Neural progenitor cell (in vitro differentiated cells): ENCODE results near the gene EPHB2. TPM values are rescaled to one million over a fixed set of nuclear protein-coding genes. Genes with fewer than 3 reads are reported as not detected.

Experiments used
- DNase-seq: peaks from one replicate; pipeline ENCODE4 v3.0.0-alpha.2; 2016; ENCODE audit warnings: low spot score
- H2AFZ ChIP-seq: fragments of 200-600 bp; sonication (generic); replicated peaks from 2 replicates; pipeline ENCODE4 v1.6.1; 2016; ENCODE audit warnings: antibody characterized with exemption
- H3F3A ChIP-seq: fragments of 200-600 bp; sonication (generic); 2 replicates; pipeline ENCODE4 v1.6.1; 2016; ENCODE audit warnings: antibody characterized with exemption, low read depth
- H3K27ac ChIP-seq: fragments of 200-600 bp; sonication (generic); 2 replicates; pipeline ENCODE4 v1.5.1; 2016; ENCODE audit warnings: mild to moderate bottlenecking
- H3K27me3 ChIP-seq: fragments of 200-600 bp; sonication (generic); 2 replicates; pipeline ENCODE4 v1.6.1; 2016; ENCODE audit warnings: mild to moderate bottlenecking, moderate library complexity
- H3K36me3 ChIP-seq: fragments of 200-600 bp; sonication (generic); 2 replicates; pipeline ENCODE4 v1.5.1; 2016
- H3K4me1 ChIP-seq: fragments of 200-600 bp; sonication (generic); 2 replicates; pipeline ENCODE4 v1.6.1; 2016; ENCODE audit warnings: mixed run types
- H3K4me2 ChIP-seq: fragments of 200-600 bp; sonication (generic); 2 replicates; pipeline ENCODE4 v1.6.1; 2016
- H3K4me3 ChIP-seq: fragments of 200-600 bp; sonication (generic); 2 replicates; pipeline ENCODE4 v1.5.1; 2016
- H3K79me2 ChIP-seq: fragments of 200-600 bp; sonication (generic); 2 replicates; pipeline ENCODE4 v1.6.1; 2016; ENCODE audit warnings: low read depth
- H3K9ac ChIP-seq: fragments of 200-600 bp; sonication (generic); 2 replicates; pipeline ENCODE4 v1.6.1; 2016
- H3K9me3 ChIP-seq: fragments of 200-600 bp; sonication (generic); 2 replicates; pipeline ENCODE4 v1.5.1; 2016; ENCODE audit warnings: low read depth
- H4K20me1 ChIP-seq: fragments of 200-600 bp; sonication (generic); 2 replicates; pipeline ENCODE4 v1.6.1; 2016; ENCODE audit warnings: low read depth
- H3K27ac Mint-ChIP-seq: 3 replicates; pipeline ENCODE4 v1.8.0; 2021; ENCODE audit warnings: mixed read lengths
- H3K27me3 Mint-ChIP-seq: 2 replicates; pipeline ENCODE4 v1.8.0; 2022; ENCODE audit warnings: low read depth, mild to moderate bottlenecking, inconsistent platforms, moderate library complexity, mixed read lengths; ENCODE audit not compliant: insufficient read depth
- H3K36me3 Mint-ChIP-seq: 3 replicates; pipeline ENCODE4 v1.8.0; 2021; ENCODE audit warnings: mixed read lengths
- H3K4me1 Mint-ChIP-seq: 3 replicates; pipeline ENCODE4 v1.8.0; 2021; ENCODE audit warnings: mixed read lengths
- H3K4me3 Mint-ChIP-seq: 3 replicates; pipeline ENCODE4 v1.8.0; 2021; ENCODE audit warnings: mild to moderate bottlenecking, moderate library complexity, mixed read lengths
- H3K9me3 Mint-ChIP-seq: 3 replicates; pipeline ENCODE4 v1.8.0; 2020; ENCODE audit warnings: mixed read lengths
- EZH2 ChIP-seq: fragments of 200-600 bp; sonication (generic); IDR thresholded peaks from 2 replicates; pipeline ENCODE4 v1.6.1; 2017; ENCODE audit warnings: antibody characterized with exemption, mild to moderate bottlenecking, moderate library complexity
- EZH2phosphoT487 ChIP-seq: fragments of 200-600 bp; sonication (generic); IDR thresholded peaks from 2 replicates; pipeline ENCODE4 v1.6.1; 2017; ENCODE audit warnings: antibody characterized with exemption
- total RNA-seq: library from RNA; depleted of rRNA; stranded (reverse); fragments of >200 nt; gene quantifications from 2 replicates; pipeline ENCODE4 v1.2.3, GENCODE V29; 2015; ENCODE audit warnings: low replicate concordance
- TF ChIP-seq, protein P1 (sequence below): fragments of 200-600 bp; sonication (generic); IDR thresholded peaks from 2 replicates; pipeline ENCODE4 v1.5.1; 2017; ENCODE audit warnings: antibody characterized with exemption, mild to moderate bottlenecking

EPHB2 gene
- total RNA-seq, 1 donor from 2014 or later: 38.3 TPM

DNA sequence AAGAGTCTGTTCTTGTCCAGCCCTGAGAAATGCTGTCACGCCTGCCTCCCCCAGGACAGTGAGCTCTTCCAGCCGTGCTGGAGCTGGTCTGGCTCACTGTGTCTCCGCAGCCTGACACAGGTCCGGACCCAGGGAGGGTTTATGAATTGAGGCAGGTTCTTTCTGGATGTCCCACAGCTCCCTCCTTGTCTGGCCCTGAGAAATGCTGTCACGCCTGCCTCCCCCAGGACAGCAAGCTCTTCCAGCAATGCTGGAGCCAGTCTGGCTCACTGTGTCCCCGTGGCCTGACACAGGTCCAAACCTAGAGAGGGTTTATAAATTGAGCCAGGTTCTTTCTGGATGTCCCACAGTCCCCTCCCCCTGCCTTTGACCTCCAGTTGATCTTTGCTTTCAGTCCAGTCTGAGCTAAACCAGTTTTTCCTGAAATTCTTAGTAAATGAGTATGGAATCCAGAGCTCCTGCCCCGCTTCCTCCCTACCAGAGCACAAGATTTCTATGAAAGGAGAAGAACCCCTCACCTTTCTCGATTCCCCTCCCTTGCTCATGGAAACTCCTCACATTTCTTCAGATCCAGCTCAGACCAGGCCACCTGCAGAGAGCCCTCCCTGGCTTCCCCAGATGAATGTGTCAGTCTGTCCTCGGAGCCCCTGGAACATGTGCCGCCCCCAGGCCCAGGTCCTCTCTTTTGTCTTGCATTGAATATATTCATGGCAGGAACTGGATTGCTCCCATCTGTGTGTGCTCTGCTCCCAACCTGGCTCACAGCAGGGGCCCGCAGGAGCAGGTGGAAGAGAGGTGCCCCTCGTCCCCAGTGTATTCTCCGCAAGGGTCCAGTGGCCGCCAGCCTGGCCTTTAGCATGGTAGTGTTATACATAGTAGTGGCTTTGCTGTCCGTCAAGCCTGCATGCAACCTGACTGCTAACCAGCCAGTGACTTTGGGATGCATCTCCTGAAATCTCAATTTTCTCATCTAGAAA is 116.3 kb downstream of the EPHB2 start:
- no peaks in the 10 kb centered on the region for H3F3A ChIP-seq
- H3K4me3 ChIP-seq: no peak overlapping the region
- peaks cover 32% of the 10 kb centered on the region for H3K4me1 ChIP-seq
- Mint-ChIP-seq H3K27ac (peak overlapping the region; percentile 84), H3K9me3 (no peaks in the 10 kb centered on the region), H3K4me1 (peaks cover 48% of the 10 kb centered on the region), H3K27me3 (peaks cover 7% of the 10 kb centered on the region), H3K36me3 (no peaks in the 10 kb centered on the region), H3K4me3 (peak overlapping the region; percentile 35)
- no peak for DNase-seq
- H3K27ac ChIP-seq: no peak overlapping the region
- H3K27me3 ChIP-seq: no peaks in the 10 kb centered on the region
- H2AFZ ChIP-seq: no peak overlapping the region
- H3K9me3 ChIP-seq: no peaks in the 10 kb centered on the region
- peaks cover 53% of the 10 kb centered on the region for H4K20me1 ChIP-seq
- peak overlapping the region; percentile 21 for H3K9ac ChIP-seq
- H3K36me3 ChIP-seq: no peaks in the 10 kb centered on the region
- no peak for TF ChIP-seq EZH2
- TF ChIP-seq, protein P1, sequence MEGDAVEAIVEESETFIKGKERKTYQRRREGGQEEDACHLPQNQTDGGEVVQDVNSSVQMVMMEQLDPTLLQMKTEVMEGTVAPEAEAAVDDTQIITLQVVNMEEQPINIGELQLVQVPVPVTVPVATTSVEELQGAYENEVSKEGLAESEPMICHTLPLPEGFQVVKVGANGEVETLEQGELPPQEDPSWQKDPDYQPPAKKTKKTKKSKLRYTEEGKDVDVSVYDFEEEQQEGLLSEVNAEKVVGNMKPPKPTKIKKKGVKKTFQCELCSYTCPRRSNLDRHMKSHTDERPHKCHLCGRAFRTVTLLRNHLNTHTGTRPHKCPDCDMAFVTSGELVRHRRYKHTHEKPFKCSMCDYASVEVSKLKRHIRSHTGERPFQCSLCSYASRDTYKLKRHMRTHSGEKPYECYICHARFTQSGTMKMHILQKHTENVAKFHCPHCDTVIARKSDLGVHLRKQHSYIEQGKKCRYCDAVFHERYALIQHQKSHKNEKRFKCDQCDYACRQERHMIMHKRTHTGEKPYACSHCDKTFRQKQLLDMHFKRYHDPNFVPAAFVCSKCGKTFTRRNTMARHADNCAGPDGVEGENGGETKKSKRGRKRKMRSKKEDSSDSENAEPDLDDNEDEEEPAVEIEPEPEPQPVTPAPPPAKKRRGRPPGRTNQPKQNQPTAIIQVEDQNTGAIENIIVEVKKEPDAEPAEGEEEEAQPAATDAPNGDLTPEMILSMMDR: no peak
- no peak for TF ChIP-seq EZH2phosphoT487
- H3K79me2 ChIP-seq: no peaks in the 10 kb centered on the region
- no peak overlapping the region for H3K4me2 ChIP-seq

DNA sequence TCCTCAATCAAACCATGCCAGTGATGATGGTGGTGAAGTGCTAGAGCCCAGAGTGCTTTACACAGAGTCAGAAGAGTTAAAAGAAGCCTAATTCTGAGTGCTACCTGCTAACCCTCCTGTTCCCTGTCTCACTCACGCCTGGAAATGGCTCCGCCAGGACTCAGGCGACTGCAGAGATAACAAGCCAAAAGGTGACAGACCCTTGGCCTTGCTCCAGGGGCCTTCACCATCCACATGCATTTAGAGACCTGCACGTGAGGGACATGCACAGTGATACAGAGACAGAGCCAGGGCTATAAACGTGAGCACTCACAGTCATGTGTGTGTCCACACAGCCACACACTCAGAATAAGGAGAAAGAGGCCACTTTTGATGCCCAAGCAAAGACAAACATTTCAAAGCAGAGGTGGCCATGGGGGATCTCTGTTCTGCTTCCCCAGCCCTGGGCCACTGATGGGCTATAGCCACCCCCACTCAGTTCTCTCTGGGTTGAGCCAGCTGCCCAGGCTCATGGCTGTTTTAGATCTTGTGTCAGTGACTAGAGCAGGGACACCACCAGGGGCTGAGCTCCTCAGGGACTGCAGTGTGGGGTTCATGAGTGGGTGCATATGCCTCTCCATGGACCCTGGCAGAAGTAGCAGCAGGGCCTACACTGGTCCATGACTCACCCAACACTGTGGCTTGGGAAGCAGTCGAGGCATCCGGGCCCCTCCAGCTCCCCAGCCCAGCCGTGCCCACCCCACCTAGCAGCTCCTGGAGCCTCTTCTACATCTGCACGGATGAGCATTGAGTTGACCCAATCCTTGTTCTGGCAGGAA is 117.2 kb downstream of the EPHB2 start:
- no peak overlapping the region for H2AFZ ChIP-seq
- peaks cover 7% of the 10 kb centered on the region for H3K27me3 Mint-ChIP-seq
- H3K4me3 ChIP-seq: no peak overlapping the region
- TF ChIP-seq EZH2 (no peak), EZH2phosphoT487 (no peak)
- TF ChIP-seq, protein P1: no peak
- H3K4me1 Mint-ChIP-seq: peaks cover 48% of the 10 kb centered on the region
- no peak overlapping the region for H3K27ac ChIP-seq
- H3K4me3 Mint-ChIP-seq: no peak overlapping the region
- peaks cover 53% of the 10 kb centered on the region for H4K20me1 ChIP-seq
- no peak overlapping the region for H3K9ac ChIP-seq
- peaks cover 32% of the 10 kb centered on the region for H3K4me1 ChIP-seq
- no peaks in the 10 kb centered on the region for H3K9me3 Mint-ChIP-seq
- DNase-seq: no peak
- H3K27me3 ChIP-seq: no peaks in the 10 kb centered on the region
- no peaks in the 10 kb centered on the region for H3K36me3 Mint-ChIP-seq
- H3K4me2 ChIP-seq: no peak overlapping the region
- H3F3A ChIP-seq: no peaks in the 10 kb centered on the region
- H3K79me2 ChIP-seq: no peaks in the 10 kb centered on the region
- no peaks in the 10 kb centered on the region for H3K36me3 ChIP-seq
- H3K27ac Mint-ChIP-seq: peak overlapping the region; percentile 12
- no peaks in the 10 kb centered on the region for H3K9me3 ChIP-seq

DNA sequence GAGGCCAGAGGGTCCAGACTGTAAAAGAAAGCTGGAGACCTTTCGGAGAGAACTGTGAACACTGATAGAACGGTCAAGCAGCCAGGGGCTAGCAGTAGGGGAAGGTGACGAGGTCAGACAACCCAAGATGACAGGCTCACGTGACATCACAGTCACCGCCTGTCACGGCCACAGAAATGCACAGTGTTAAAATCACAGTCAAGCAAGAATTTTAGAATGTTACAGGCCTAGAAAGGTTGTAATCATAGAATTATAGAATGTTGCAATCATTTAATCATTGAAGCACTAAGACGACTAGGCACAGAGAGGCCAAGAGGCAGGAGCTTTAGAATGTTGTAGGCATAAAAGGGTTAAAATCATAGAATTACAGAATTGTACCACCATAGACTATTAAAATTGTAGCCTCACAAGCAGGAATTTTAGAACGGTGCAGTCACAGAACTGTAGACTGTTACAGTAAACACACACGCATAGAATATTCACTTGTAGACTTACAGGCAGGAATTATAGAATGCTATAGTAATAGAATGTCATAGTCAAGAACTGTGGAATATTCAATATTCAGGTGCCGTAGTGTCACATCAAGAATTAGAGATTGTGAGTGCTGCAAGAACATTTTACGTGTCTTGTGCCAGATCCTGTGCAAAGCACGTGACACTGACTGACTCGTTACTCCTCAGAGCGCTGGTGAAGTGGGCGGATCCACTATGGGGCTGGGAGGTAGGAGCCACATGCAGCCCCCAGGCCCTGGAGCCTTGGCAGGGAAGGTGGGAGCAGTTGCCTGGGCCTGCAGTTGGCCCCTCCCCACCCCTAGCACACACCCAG is 118.1 kb downstream of the EPHB2 start:
- no peaks in the 10 kb centered on the region for H3K36me3 Mint-ChIP-seq
- H3K27ac Mint-ChIP-seq: peak overlapping the region; percentile 12
- H3F3A ChIP-seq: peaks cover 3% of the 10 kb centered on the region
- H3K4me3 ChIP-seq: no peak overlapping the region
- no peak overlapping the region for H3K4me3 Mint-ChIP-seq
- H3K9me3 Mint-ChIP-seq: no peaks in the 10 kb centered on the region
- H3K79me2 ChIP-seq: no peaks in the 10 kb centered on the region
- H3K4me1 Mint-ChIP-seq: peaks cover 48% of the 10 kb centered on the region
- peak; percentile 52 for DNase-seq
- H3K27ac ChIP-seq: no peak overlapping the region
- TF ChIP-seq, protein P1: no peak
- TF ChIP-seq EZH2 (no peak), EZH2phosphoT487 (no peak)
- no peak overlapping the region for H3K9ac ChIP-seq
- H3K9me3 ChIP-seq: no peaks in the 10 kb centered on the region
- peaks cover 53% of the 10 kb centered on the region for H4K20me1 ChIP-seq
- peak overlapping the region; percentile 33 for H3K4me2 ChIP-seq
- H3K27me3 Mint-ChIP-seq: peaks cover 7% of the 10 kb centered on the region
- no peaks in the 10 kb centered on the region for H3K36me3 ChIP-seq
- H2AFZ ChIP-seq: no peak overlapping the region
- no peaks in the 10 kb centered on the region for H3K27me3 ChIP-seq
- peaks cover 32% of the 10 kb centered on the region for H3K4me1 ChIP-seq
